TTC549 (cell line): ENCODE measurements around the gene ABCC6.
"Not testable (repeated sequence)": the region's sequence is repeated elsewhere in the genome, so short reads cannot be mapped to it uniquely, and the experiment has no call there.

Experiments
- FAIRE-seq: peaks from 2 replicates; lab custom pipeline; 2012; peaks lifted over from hg19 to GRCh38; lab: Jason Lieb, UNC

ABCC6 gene

GRCh38 chr16:16189842-16190241 lies 33.5 kb downstream of the ABCC6 start:
- no peak for FAIRE-seq

GRCh38 chr16:16188827-16189226 lies 34.5 kb downstream of the ABCC6 start:
- FAIRE-seq: no peak

- no peak for FAIRE-seq
Observed at GRCh38 chr16:16186820-16187219, 36.5 kb downstream of the ABCC6 start.

- FAIRE-seq: no peak
Observed at GRCh38 chr16:16185095-16185494, 38.2 kb downstream of the ABCC6 start.

GRCh38 chr16:16184594-16184993 lies 38.7 kb downstream of the ABCC6 start:
- no peak for FAIRE-seq

GRCh38 chr16:16183562-16183961 lies 39.7 kb downstream of the ABCC6 start:
- FAIRE-seq: no peak

- FAIRE-seq: no peak
Observed at GRCh38 chr16:16182918-16183317, 40.4 kb downstream of the ABCC6 start.

- FAIRE-seq: not testable (repeated sequence)
Observed at GRCh38 chr16:16181748-16182147, 41.5 kb downstream of the ABCC6 start.

- FAIRE-seq: no peak
Observed at GRCh38 chr16:16178455-16179162, 44.7 kb downstream of the ABCC6 start.

- FAIRE-seq: no peak
Observed at GRCh38 chr16:16176328-16176727, 47.0 kb downstream of the ABCC6 start.

- FAIRE-seq: no peak
Observed at GRCh38 chr16:16175296-16175695, 48.0 kb downstream of the ABCC6 start.

GRCh38 chr16:16172991-16173390 lies 50.3 kb downstream of the ABCC6 start:
- no peak for FAIRE-seq

- FAIRE-seq: no peak
Observed at GRCh38 chr16:16171332-16171919, 51.9 kb downstream of the ABCC6 start.

GRCh38 chr16:16169615-16170014 lies 53.7 kb downstream of the ABCC6 start:
- FAIRE-seq: no peak

- no peak for FAIRE-seq
Observed at GRCh38 chr16:16168431-16168830, 54.9 kb downstream of the ABCC6 start.

- no peak for FAIRE-seq
Observed at GRCh38 chr16:16167927-16168326, 55.4 kb downstream of the ABCC6 start.

- FAIRE-seq: no peak
Observed at GRCh38 chr16:16166949-16167348, 56.3 kb downstream of the ABCC6 start.

- FAIRE-seq: no peak
Observed at GRCh38 chr16:16166085-16166484, 57.2 kb downstream of the ABCC6 start.

- no peak for FAIRE-seq
Observed at GRCh38 chr16:16164243-16164642, 59.1 kb downstream of the ABCC6 start.

GRCh38 chr16:16163571-16163970 lies 59.7 kb downstream of the ABCC6 start:
- FAIRE-seq: no peak

- FAIRE-seq: no peak
Observed at GRCh38 chr16:16163109-16163508, 60.2 kb downstream of the ABCC6 start.

- no peak for FAIRE-seq
Observed at GRCh38 chr16:16162591-16162990, 60.7 kb downstream of the ABCC6 start.

- FAIRE-seq: not testable (repeated sequence)
Observed at GRCh38 chr16:16161840-16162239, 61.5 kb downstream of the ABCC6 start.

- FAIRE-seq: no peak
Observed at GRCh38 chr16:16161319-16161718, 62.0 kb downstream of the ABCC6 start.
